HFF-Myc (cell line): ENCODE results near the gene PRKCE.

Experiments used
- DNase-seq: peaks from one replicate; pipeline ENCODE4 v3.0.0-alpha.2; 2011; ENCODE audit warnings: low read depth; ENCODE audit errors: extremely low read depth
- H3K4me3 ChIP-seq: replicated peaks from 2 replicates; pipeline ENCODE4 v1.5.1; 2011; ENCODE audit warnings: low read depth, mild to moderate bottlenecking, control low read depth, low read length
- CTCF ChIP-seq: IDR thresholded peaks from 2 replicates; pipeline ENCODE4 v1.5.1; 2012; ENCODE audit warnings: mild to moderate bottlenecking, low read depth, low read length, control low read depth; ENCODE audit errors: missing control alignments

Gene PRKCE

GRCh38 chr2:45806563-45807358 is 155.3 kb downstream of the PRKCE start:
- no peak for DNase-seq
- no peak overlapping the region for H3K4me3 ChIP-seq
- TF ChIP-seq CTCF, result no peak

GRCh38 chr2:45808294-45808800 is 156.9 kb downstream of the PRKCE start:
- no peak for TF ChIP-seq CTCF
- DNase-seq, result no peak
- H3K4me3 ChIP-seq, result no peak overlapping the region

DNA sequence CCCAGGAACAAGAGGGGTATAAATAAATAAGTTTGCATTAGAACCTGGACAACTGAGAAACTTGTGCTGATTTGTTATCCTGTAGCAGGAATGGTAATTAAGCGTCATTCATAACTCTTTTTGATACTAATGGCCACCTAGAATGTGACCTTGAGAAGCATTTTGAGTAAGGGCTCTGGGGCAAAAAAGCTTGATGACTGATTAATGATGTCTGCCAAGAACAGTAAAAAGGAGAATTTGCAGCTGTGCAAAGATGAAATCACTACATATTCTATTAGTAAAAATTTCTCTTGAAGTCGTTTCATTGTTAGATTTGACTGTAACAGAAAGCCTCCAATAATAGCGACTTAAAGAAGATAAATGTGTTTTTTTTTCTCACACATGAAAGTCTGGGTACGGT is 157.7 kb downstream of the PRKCE start:
- TF ChIP-seq CTCF, result no peak
- no peak for DNase-seq
- no peak overlapping the region for H3K4me3 ChIP-seq

DNA sequence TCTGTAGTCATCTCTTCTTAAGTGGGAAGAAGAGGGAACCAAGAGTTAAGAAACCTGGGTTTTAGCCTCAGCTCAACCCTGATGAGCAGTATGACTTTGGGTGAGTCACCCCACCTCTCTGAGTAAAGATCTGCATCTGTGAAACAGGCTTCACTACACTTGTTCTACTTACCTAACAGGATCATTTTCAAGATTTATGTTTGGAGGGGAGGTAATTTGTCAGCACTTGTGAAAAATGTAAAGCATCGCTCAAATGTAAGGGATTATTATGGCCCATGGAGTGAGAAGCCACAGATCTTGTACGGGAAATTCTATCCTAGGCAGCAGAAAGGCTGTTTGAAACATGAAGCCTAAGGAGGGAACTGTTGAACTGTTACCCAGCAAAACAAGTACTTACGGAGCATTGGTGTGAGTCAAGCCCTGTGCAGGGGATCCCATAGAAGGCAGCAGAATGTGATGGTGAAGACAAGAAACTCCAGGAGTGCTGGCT is 160.6 kb downstream of the PRKCE start:
- DNase-seq, result peak; percentile 74
- no peak for TF ChIP-seq CTCF
- no peak overlapping the region for H3K4me3 ChIP-seq

GRCh38 chr2:45813003-45813941 is 161.8 kb downstream of the PRKCE start:
- no peak for TF ChIP-seq CTCF
- H3K4me3 ChIP-seq, result no peak overlapping the region
- DNase-seq, result peak; percentile 46

DNA sequence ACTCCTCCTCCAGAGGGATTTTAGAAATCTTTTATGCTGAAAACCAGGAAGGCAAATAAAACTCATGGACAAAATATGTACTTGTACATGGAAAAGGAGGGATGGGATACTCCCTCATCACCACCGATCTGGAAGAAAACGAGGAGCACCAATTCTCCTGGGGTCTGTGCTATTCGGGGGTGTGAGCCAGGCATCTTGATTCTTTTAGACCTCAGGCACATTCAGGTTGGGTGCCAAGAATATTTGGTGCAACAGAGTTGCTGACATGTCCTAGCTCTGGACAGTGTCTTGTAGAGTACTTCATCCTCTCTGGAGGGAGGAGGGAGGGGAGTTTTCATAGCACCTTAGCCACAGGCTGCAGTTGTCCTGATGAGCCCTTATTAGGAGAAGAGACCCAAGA is 163.0 kb downstream of the PRKCE start:
- no peak overlapping the region for H3K4me3 ChIP-seq
- DNase-seq, result no peak
- TF ChIP-seq CTCF, result no peak
